OCI-M2 (cell line): ENCODE measurements around the gene KRT36.

Source experiments
- DNase-seq: peaks from one replicate; lab custom pipeline; 2025; ENCODE audit not compliant: unreplicated experiment; lab: John Stamatoyannopoulos, UW

Gene KRT36

GRCh38 chr17:41480136-41480535 lies 9.6 kb downstream of the KRT36 start:
- no peak for DNase-seq

DNA sequence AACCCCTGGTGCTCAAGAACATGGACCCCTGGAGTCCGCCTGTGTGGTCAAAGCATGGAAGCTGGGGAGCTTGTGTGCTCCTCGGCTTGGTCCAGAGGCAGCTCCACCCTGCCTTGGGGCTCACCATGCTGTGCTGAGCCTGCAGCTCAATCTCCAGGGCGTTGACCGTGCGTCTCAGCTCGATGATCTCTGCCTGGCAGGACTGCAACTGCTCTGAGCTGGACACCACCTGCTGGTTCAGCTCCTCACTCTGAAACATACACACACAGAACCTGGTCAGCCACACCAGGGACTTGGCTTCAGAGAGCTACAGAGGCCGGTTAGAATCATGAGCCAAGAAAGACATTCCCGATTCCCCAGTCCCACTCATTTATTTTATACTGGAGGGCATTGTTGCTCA lies 11.5 kb downstream of the KRT36 start:
- DNase-seq: no peak

GRCh38 chr17:41476866-41477815 lies 12.6 kb downstream of the KRT36 start:
- no peak for DNase-seq

GRCh38 chr17:41475421-41475820 lies 14.3 kb downstream of the KRT36 start:
- DNase-seq: no peak

DNA sequence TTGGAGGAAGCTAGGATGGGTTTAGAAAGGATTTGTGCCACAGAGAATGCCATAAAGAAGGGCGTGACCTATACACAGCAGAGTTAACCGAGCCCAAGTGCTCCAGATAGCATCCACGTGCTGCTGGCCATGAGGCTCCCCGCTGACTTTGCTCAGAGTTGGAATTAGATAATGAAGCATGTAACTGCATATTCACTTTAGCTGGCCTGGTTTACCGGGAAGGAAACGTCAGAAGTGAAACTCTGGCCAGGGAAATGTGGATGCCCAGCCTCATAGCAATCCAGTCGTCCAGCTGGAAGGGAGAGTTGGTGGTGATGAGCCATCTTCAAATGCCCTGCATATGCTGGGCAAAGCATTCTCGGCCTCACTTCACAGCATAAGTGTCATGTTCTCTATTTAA lies 14.8 kb downstream of the KRT36 start:
- no peak for DNase-seq

- no peak for DNase-seq
Observed at GRCh38 chr17:41468346-41468745, 21.4 kb downstream of the KRT36 start.

DNA sequence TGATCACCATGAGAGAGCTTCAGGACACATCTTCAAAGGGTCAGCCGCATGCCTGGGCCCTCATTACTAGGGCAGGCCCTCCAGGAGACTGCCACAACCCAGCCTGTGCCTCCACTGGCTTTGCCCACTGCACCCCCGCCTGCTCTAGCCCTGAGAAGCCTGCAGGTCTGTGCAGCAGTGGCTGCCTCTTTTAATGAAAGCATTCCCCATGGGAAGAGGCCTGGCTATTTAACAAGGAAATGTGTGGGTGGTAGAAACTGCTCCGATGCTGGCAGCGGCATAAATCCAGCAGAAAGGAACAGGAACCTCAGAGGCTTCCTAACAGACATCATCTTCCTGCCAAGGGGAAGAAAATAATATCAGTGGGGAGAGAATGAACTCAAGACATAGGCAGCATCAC lies 22.1 kb downstream of the KRT36 start:
- DNase-seq: no peak

- DNase-seq: no peak
Observed at GRCh38 chr17:41466988-41467387, 22.7 kb downstream of the KRT36 start, which contains the start of gene KRT32. TSS of gene KRT32 (minus strand) at chr17:41467386. CDS start at chr17:41467325, 61 bp downstream.

DNA sequence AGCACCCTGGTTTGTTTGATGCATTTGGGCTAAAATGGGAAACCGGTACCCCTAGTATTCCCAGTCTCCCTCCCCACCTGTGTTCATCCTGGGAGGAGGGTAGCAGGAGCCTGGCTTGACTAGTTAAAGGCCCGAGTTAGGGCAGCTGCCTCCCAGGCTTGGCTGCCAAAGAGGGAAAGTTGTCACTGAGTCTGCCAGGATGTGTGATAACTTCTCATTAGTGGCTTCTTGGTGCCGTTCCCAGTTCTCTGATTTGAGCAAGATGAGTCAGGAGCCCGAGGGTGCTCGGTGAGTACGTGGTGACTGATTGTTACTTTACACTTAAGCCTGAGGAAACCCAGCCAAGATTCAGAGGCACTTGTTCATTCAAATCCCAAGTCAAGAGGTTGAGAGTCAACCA lies 25.0 kb downstream of the KRT36 start:
- DNase-seq: no peak

GRCh38 chr17:41464173-41464572 lies 25.5 kb downstream of the KRT36 start:
- DNase-seq: no peak

DNA sequence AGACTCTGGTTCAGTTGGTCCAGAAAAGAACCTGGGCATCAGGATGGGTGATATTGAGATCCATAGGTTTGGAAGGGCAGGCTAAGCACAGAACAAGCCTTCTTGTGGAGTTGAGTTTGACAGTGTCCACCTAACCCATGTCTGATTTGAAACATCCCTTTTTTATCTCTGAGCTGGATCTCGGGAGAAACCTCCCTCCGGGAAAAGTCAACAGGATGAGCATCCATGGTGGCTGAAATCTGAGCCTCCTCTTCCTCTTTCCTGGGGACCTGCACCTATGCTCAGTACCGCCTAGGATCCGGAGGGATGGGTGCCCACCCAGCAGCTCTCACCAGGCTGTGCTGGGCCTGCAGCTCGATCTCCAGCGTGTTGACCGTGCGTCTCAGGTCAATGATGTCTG lies 26.0 kb downstream of the KRT36 start:
- DNase-seq: no peak

GRCh38 chr17:41462705-41463104 lies 27.0 kb downstream of the KRT36 start:
- DNase-seq: no peak

GRCh38 chr17:41457676-41458075 lies 32.0 kb downstream of the KRT36 start:
- no peak for DNase-seq

DNA sequence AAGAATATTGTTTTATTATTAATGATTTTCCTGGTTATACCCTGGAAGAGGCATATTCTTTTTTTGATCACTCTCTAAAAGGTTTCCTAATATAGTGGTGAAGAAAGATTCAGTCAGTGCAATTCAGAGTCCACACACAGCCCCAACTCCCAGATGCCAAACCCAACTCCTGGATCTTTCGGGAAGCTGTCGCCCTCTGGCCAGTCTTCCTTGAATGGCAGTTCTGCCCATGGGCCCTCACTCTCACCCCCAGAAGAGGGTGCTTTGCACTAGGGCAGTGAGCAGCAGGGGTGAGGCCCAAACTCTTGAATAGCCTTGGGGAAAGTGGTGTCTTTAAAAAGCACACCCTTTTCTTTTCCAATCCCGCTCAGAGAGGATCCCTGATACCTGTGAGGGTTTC lies 33.5 kb downstream of the KRT36 start:
- no peak for DNase-seq

GRCh38 chr17:41455236-41455635 lies 34.5 kb downstream of the KRT36 start:
- DNase-seq: no peak

- DNase-seq: no peak
Observed at GRCh38 chr17:41453066-41453465, 36.6 kb downstream of the KRT36 start.

- no peak for DNase-seq
Observed at GRCh38 chr17:41452281-41452680, 37.4 kb downstream of the KRT36 start.

GRCh38 chr17:41451154-41451728 lies 38.5 kb downstream of the KRT36 start:
- DNase-seq: no peak

GRCh38 chr17:41449008-41449407 lies 40.7 kb downstream of the KRT36 start:
- DNase-seq: no peak

DNA sequence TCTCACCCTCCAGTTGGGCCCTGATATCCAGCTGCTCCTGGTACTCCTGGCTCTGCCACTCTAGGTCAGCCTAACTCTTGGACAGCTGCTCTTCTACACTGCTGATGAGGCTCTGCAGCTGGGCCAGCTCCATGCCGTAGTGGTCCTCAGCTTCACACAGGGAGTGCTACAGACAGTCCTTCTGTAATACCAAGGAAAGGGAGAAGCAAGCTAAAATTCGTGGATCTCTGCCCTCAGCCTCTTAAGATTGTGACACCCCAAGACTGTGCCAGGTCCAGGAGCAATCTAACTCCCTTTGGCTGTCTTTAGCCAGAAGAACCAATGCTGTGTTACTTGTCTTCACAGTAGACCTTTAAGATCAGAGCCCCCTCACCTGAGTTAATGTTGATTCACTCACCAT lies 41.2 kb downstream of the KRT36 start:
- DNase-seq: no peak

GRCh38 chr17:41446806-41447205 lies 42.9 kb downstream of the KRT36 start:
- no peak for DNase-seq

GRCh38 chr17:41444640-41445039 lies 45.1 kb downstream of the KRT36 start:
- DNase-seq: no peak
